H1 (cell line): Measurements from ENCODE around the gene SMAD1. TPM values are rescaled to one million over a fixed set of nuclear protein-coding genes. Genes with fewer than 3 reads are reported as not detected.

Source experiments
- CTCF ChIA-PET: fragments of 300-600 bp; sonication (Branson Sonifier 250); formaldehyde crosslinking; loops from one replicate; lab custom pipeline; 2021; ENCODE audit not compliant: partially characterized antibody; lab: Charles Lee
- POLR2A ChIA-PET: fragments of 300-600 bp; sonication (Branson Sonifier 250); formaldehyde crosslinking; loops from one replicate; lab custom pipeline; 2021; ENCODE audit warnings: inconsistent platforms; ENCODE audit not compliant: partially characterized antibody; lab: Charles Lee
- DNase-seq, 2 experiments: peaks; one replicate each; pipeline versions ENCODE4 v3.0.0 to v3.0.0-alpha.2; 2010 to 2022; ENCODE audit warnings: low spot score in 2 of 2, low read depth in 1 of 2, mixed read lengths in 1 of 2
- FAIRE-seq: peaks from 2 replicates; lab custom pipeline; 2011; peaks lifted over from hg19 to GRCh38; lab: Jason Lieb, UNC
- H2AFZ ChIP-seq: 2 replicates; pipeline ENCODE4 v1.8.1; 2012; ENCODE audit warnings: low read length, inconsistent platforms
- H2AK5ac ChIP-seq: 2 replicates; pipeline ENCODE4 v1.6.1; 2013; ENCODE audit warnings: low read depth, low read length
- H2BK120ac ChIP-seq: replicated peaks from 2 replicates; pipeline ENCODE3; 2013; ENCODE audit warnings: low read depth, low read length, inconsistent platforms
- H2BK12ac ChIP-seq: 2 replicates; pipeline ENCODE4 v1.6.1; 2013; ENCODE audit warnings: low read depth, low read length
- H2BK15ac ChIP-seq: 2 replicates; pipeline ENCODE4 v1.6.1; 2013; ENCODE audit warnings: low read length
- H2BK20ac ChIP-seq: 2 replicates; pipeline ENCODE4 v1.6.1; 2013; ENCODE audit warnings: low read length
- H2BK5ac ChIP-seq: 2 replicates; pipeline ENCODE4 v1.6.1; 2013; ENCODE audit warnings: low read depth, low read length
- H3K14ac ChIP-seq: 2 replicates; pipeline ENCODE4 v1.6.1; 2013; ENCODE audit warnings: inconsistent platforms; ENCODE audit not compliant: insufficient read length
- H3K18ac ChIP-seq: 2 replicates; pipeline ENCODE4 v1.6.1; 2013; ENCODE audit warnings: low read length; ENCODE audit errors: extremely low read depth
- H3K23ac ChIP-seq: 2 replicates; pipeline ENCODE4 v1.6.1; 2013; ENCODE audit warnings: inconsistent platforms; ENCODE audit not compliant: insufficient read length
- H3K23me2 ChIP-seq: 2 replicates; pipeline ENCODE4 v1.6.1; 2013; ENCODE audit warnings: low read depth, low read length
- H3K27ac ChIP-seq: 2 replicates; pipeline ENCODE4 v1.6.1; 2011; ENCODE audit warnings: low read depth, low read length, inconsistent platforms
- H3K27me3 ChIP-seq, 4 experiments: replicated peaks in 1 of 4; 1 replicate in 1 of 4; 2 replicates in 3 of 4; pipeline versions ENCODE4 v1.6.1 to v1.8.1; 2011 to 2013; ENCODE audit warnings: low read length in 3 of 4, mild to moderate bottlenecking in 3 of 4, inconsistent platforms in 2 of 4, mixed read lengths in 2 of 4, moderate library complexity in 1 of 4; ENCODE audit not compliant: control insufficient read depth in 3 of 4, insufficient read depth in 3 of 4; ENCODE audit errors: extremely low read depth in 1 of 4
- H3K36me3 ChIP-seq, 4 experiments: 2 replicates each; pipeline versions ENCODE4 v1.6.1 to v1.8.1; 2011 to 2013; ENCODE audit warnings: mild to moderate bottlenecking in 4 of 4, low read length in 3 of 4, moderate library complexity in 2 of 4, control low read depth in 1 of 4, inconsistent platforms in 1 of 4; ENCODE audit not compliant: insufficient read depth in 4 of 4, control insufficient read depth in 2 of 4
- H3K4ac ChIP-seq: replicated peaks from 2 replicates; pipeline ENCODE3; 2013; ENCODE audit warnings: low read length, low read depth, mixed read lengths, inconsistent platforms; ENCODE audit not compliant: insufficient read length
- H3K4me1 ChIP-seq, 4 experiments: replicated peaks in 1 of 4; 1 replicate in 1 of 4; 2 replicates in 3 of 4; pipeline versions ENCODE4 v1.6.1 to v1.8.1; 2011 to 2013; ENCODE audit warnings: low read length in 3 of 4, inconsistent platforms in 2 of 4, mixed read lengths in 1 of 4; ENCODE audit not compliant: insufficient read depth in 4 of 4, control insufficient read depth in 3 of 4
- H3K4me2 ChIP-seq, 2 experiments: 2 replicates each; pipeline versions ENCODE4 v1.6.1 to v1.8.1; 2011 to 2013; ENCODE audit warnings: low read depth in 2 of 2, low read length in 2 of 2, control low read depth in 1 of 2, inconsistent platforms in 1 of 2, mild to moderate bottlenecking in 1 of 2; ENCODE audit not compliant: insufficient read depth in 1 of 2
- H3K4me3 ChIP-seq, 4 experiments: fragments of 200-600, 300-600 bp in 1 of 4; sonication (generic), shearing (Covaris generic), sonication (Bioruptor Twin) in 1 of 4; 2 replicates each; pipeline versions ENCODE4 v1.5.1 to v1.8.1; 2011 to 2016; ENCODE audit warnings: low read length in 4 of 4, low read depth in 3 of 4, control low read depth in 2 of 4, inconsistent platforms in 2 of 4, mild to moderate bottlenecking in 2 of 4, mixed read lengths in 1 of 4, moderate library complexity in 1 of 4; ENCODE audit not compliant: insufficient read depth in 2 of 4; ENCODE audit errors: extremely low read depth in 1 of 4
- H3K56ac ChIP-seq: replicated peaks from 2 replicates; pipeline ENCODE3; 2013; ENCODE audit warnings: low read depth, mild to moderate bottlenecking, mixed read lengths, low read length, inconsistent platforms; ENCODE audit not compliant: insufficient read length
- H3K79me1 ChIP-seq: 2 replicates; pipeline ENCODE4 v1.6.1; 2013; ENCODE audit warnings: low read depth, low read length, control low read depth
- H3K79me2 ChIP-seq, 2 experiments: 2 replicates each; pipeline versions ENCODE4 v1.6.1 to v1.8.1; 2012 to 2013; ENCODE audit warnings: low read length in 2 of 2, mild to moderate bottlenecking in 2 of 2, inconsistent platforms in 1 of 2; ENCODE audit not compliant: insufficient read depth in 2 of 2, control insufficient read depth in 1 of 2
- H3K9ac ChIP-seq, 4 experiments: replicated peaks in 1 of 4; 1 replicate in 1 of 4; 2 replicates in 3 of 4; pipeline versions ENCODE4 v1.6.1 to v1.8.1; 2011 to 2013; ENCODE audit warnings: low read depth in 3 of 4, low read length in 3 of 4, control low read depth in 2 of 4, mild to moderate bottlenecking in 2 of 4, moderate library complexity in 2 of 4, inconsistent platforms in 1 of 4; ENCODE audit errors: extremely low read depth in 1 of 4
- H3K9me3 ChIP-seq, 2 experiments: 2 replicates each; pipeline versions ENCODE4 v1.6.1 to v1.8.1; 2012 to 2013; ENCODE audit warnings: mild to moderate bottlenecking in 2 of 2, moderate library complexity in 2 of 2, control low read depth in 1 of 2, inconsistent platforms in 1 of 2, low read depth in 1 of 2, low read length in 1 of 2, mixed read lengths in 1 of 2; ENCODE audit not compliant: insufficient read depth in 2 of 2
- H4K20me1 ChIP-seq, 2 experiments: replicated peaks in 1 of 2; 2 replicates each; pipeline versions ENCODE3 to v1.8.1; 2011 to 2013; ENCODE audit warnings: inconsistent platforms in 2 of 2, low read length in 2 of 2, mild to moderate bottlenecking in 1 of 2; ENCODE audit not compliant: insufficient read depth in 2 of 2, control insufficient read depth in 1 of 2
- H4K5ac ChIP-seq: 2 replicates; pipeline ENCODE4 v1.6.1; 2013; ENCODE audit warnings: low read length, low read depth, mixed read lengths, inconsistent platforms; ENCODE audit not compliant: insufficient read length
- H4K8ac ChIP-seq: 2 replicates; pipeline ENCODE4 v1.8.0; 2013; ENCODE audit warnings: mild to moderate bottlenecking, moderate library complexity, low read length, inconsistent platforms; ENCODE audit not compliant: insufficient read depth; ENCODE audit errors: extremely low read depth
- H4K91ac ChIP-seq: replicated peaks from 2 replicates; pipeline ENCODE3; 2013; ENCODE audit warnings: low read length, mixed read lengths, inconsistent platforms; ENCODE audit not compliant: insufficient read length
- BRCA1 ChIP-seq: IDR thresholded peaks from 2 replicates; pipeline ENCODE4 v1.6.1; 2012; ENCODE audit warnings: low read depth, low read length, improper control_type of control experiment
- CEBPB ChIP-seq: IDR thresholded peaks from 2 replicates; pipeline ENCODE4 v1.6.1; 2012; ENCODE audit warnings: low read depth, low read length
- CHD1 ChIP-seq: IDR thresholded peaks from 2 replicates; pipeline ENCODE4 v1.6.1; 2012; ENCODE audit warnings: low read depth, low read length, improper control_type of control experiment
- E2F6 ChIP-seq: IDR thresholded peaks from 2 replicates; pipeline ENCODE4 v1.6.1; 2012; ENCODE audit warnings: inconsistent platforms
- KDM5A ChIP-seq: fragments of 200-600 bp; IDR thresholded peaks from 2 replicates; pipeline ENCODE4 v1.7.1; 2012; ENCODE audit warnings: mild to moderate bottlenecking, low read length, inconsistent platforms, mixed read lengths
- MAFK ChIP-seq: IDR thresholded peaks from 2 replicates; pipeline ENCODE4 v1.6.1; 2012; ENCODE audit warnings: low read depth, mild to moderate bottlenecking, improper control_type of control experiment, low read length
- NRF1 ChIP-seq: IDR thresholded peaks from 2 replicates; pipeline ENCODE4 v1.6.1; 2011; ENCODE audit warnings: mild to moderate bottlenecking, low read depth, low read length, improper control_type of control experiment
- POLR2AphosphoS5 ChIP-seq: IDR thresholded peaks from 2 replicates; pipeline ENCODE4 v1.6.1; 2011; ENCODE audit warnings: low read depth, low read length
- RBBP5 ChIP-seq: IDR thresholded peaks from 2 replicates; pipeline ENCODE4 v1.7.1; 2012; ENCODE audit warnings: low read depth, mild to moderate bottlenecking, inconsistent platforms, low read length, moderate library complexity, borderline replicate concordance
- SIN3A ChIP-seq, 2 experiments: IDR thresholded peaks in 1 of 2; conservative IDR thresholded peaks in 1 of 2; 2 replicates each; pipeline ENCODE4 v1.6.1; 2011 to 2012; ENCODE audit warnings: low read length in 2 of 2, improper control_type of control experiment in 1 of 2, low read depth in 1 of 2, mild to moderate bottlenecking in 1 of 2
- SP2 ChIP-seq: IDR thresholded peaks from 2 replicates; pipeline ENCODE4 v1.6.1; 2012; ENCODE audit warnings: mild to moderate bottlenecking, low read length, inconsistent platforms
- TBP ChIP-seq: IDR thresholded peaks from 2 replicates; pipeline ENCODE4 v1.6.1; 2011; ENCODE audit warnings: low read depth, low read length, improper control_type of control experiment
- WGBS, 2 experiments: shearing (Covaris generic) in 1 of 2; methylation state at CpG; one replicate each; pipeline versions ENCODE4 v1.1.6 to v1.1.7; 2013 to 2015; ENCODE audit warnings: low lambda C conversion rate in 2 of 2, mixed read lengths in 2 of 2, inconsistent platforms in 1 of 2, low coverage in 1 of 2, missing lambda C conversion rate in 1 of 2; ENCODE audit not compliant: insufficient replicate concordance in 2 of 2, insufficient coverage in 1 of 2, insufficient read length in 1 of 2; ENCODE audit errors: extremely low coverage in 1 of 2, missing lambda C conversion rate in 1 of 2; 5-methylcytosine and 5-hydroxymethylcytosine counted together
- polyA plus RNA-seq, 7 experiments: library from polyadenylated mRNA; depleted of rRNA in 3 of 7; stranded (reverse) in 5 of 7; unstranded in 2 of 7; fragments of >200 nt in 5 of 7; fragments of 200-250 nt in 2 of 7; gene quantifications; 1 replicate in 5 of 7; 2 replicates in 1 of 7; 4 replicates in 1 of 7; pipeline versions ENCODE4 v1.2.1 to v1.2.3, GENCODE V29; 2011 to 2013; ENCODE audit warnings: missing spikeins in 2 of 7, mixed read lengths in 2 of 7
- total RNA-seq: library from RNA; stranded (reverse); fragmentation: NEBNext Ultra II Directional; extraction: Animal tissue kit (Norgen Biotek cat#: 25700); gene quantifications from 2 replicates; pipeline ENCODE4 v1.2.1, GENCODE V29; 2021
- TF ChIP-seq, protein P1 (sequence below): IDR thresholded peaks from 2 replicates; pipeline ENCODE4 v1.6.1; 2011; ENCODE audit warnings: low read depth, mild to moderate bottlenecking, low read length; ENCODE audit not compliant: insufficient read depth

SMAD1 gene
- total and polyA plus RNA-seq, 2 of the 8 experiments (the other 6 are each of a cell fraction or from before 2014, with no cell fraction given), result 22.6 to 25.3 TPM

DNA sequence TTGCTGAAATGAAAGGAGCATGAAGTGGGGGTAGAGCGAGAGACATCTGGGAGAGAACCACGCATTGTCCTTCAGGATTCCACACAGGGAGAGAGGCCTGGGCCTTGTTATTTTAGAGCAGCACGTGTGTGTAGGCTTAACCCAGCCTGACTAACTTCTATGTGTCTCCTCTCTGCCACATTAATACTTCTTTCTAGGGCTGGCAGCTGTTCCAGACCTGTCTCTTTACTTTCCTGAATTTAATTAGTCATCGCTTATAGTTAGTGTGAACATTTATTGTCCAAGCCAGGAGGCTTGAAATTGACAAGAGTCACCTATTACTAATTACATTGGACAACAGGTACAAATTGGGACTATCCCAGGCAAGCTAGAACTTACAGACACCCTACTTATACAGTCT lies 51.3 kb downstream of the SMAD1 start:
- WGBS, 2 experiments, result 75% methylated on average over 4 of the region's 4 CpGs; no CpG with 5 or more reads in 1 of the 2 experiments
- no peak overlapping the region for H2BK12ac ChIP-seq
- H3K27ac ChIP-seq, result no peak overlapping the region
- no peak overlapping the region for H2AK5ac ChIP-seq
- H4K5ac ChIP-seq, result no peak overlapping the region
- H4K8ac ChIP-seq, result no peak overlapping the region
- H4K20me1 ChIP-seq, result no peaks in the 10 kb centered on the region
- H3K9ac ChIP-seq, result no peak overlapping the region
- no peaks in the 10 kb centered on the region for H3K9me3 ChIP-seq
- H3K23me2 ChIP-seq, result no peaks in the 10 kb centered on the region
- no peak overlapping the region for H3K18ac ChIP-seq
- H3K79me2 ChIP-seq, result 0 out of 4 replicates have a peak, but pooled peaks cover 0 to 2% of the 10 kb centered on the region in 2 experiments
- H3K36me3 ChIP-seq, result no peaks in the 10 kb centered on the region
- H2AFZ ChIP-seq, result no peak overlapping the region
- peaks cover 0 to 6% (median 0%) of the 10 kb centered on the region in 4 experiments; a peak in 1 of 7 replicates for H3K4me1 ChIP-seq
- no peak overlapping the region for H2BK120ac ChIP-seq
- no peak overlapping the region for H3K14ac ChIP-seq
- ChIA-PET CTCF (interaction anchor here (1.4 kb wide), 1 partner anchor 24 kb away, joined by 3 read pairs; no protein-coding TSS in a partner anchor), POLR2A (no interaction called here)
- H3K27me3 ChIP-seq, result no peaks in the 10 kb centered on the region
- no peak for DNase-seq
- H2BK15ac ChIP-seq, result no peak overlapping the region
- no peak for TF ChIP-seq NRF1
- TF ChIP-seq RBBP5, result no peak
- TF ChIP-seq CEBPB, result no peak
- no peak for TF ChIP-seq KDM5A
- no peak for TF ChIP-seq SIN3A (conservative IDR thresholded peaks at IDR 0.05 in 1 of 2, IDR thresholded peaks at IDR 0.05 in 1 of 2; ENCODE audit: low read depth in 1 of 2, low read length in 2 of 2)
- TF ChIP-seq SP2, result no peak
- no peak for TF ChIP-seq CHD1
- TF ChIP-seq, protein P1, sequence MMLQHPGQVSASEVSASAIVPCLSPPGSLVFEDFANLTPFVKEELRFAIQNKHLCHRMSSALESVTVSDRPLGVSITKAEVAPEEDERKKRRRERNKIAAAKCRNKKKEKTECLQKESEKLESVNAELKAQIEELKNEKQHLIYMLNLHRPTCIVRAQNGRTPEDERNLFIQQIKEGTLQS, result no peak
- no peak for TF ChIP-seq TBP
- no peak for TF ChIP-seq POLR2AphosphoS5
- no peak for TF ChIP-seq E2F6
- no peak for TF ChIP-seq MAFK
- TF ChIP-seq BRCA1, result no peak
- H3K4ac ChIP-seq, result no peak overlapping the region
- no peak overlapping the region for H4K91ac ChIP-seq
- no peak overlapping the region for H2BK5ac ChIP-seq
- FAIRE-seq, result no peak
- H3K79me1 ChIP-seq, result no peaks in the 10 kb centered on the region
- H3K23ac ChIP-seq, result no peak overlapping the region
- no peak overlapping the region for H3K4me2 ChIP-seq
- no peak overlapping the region for H3K56ac ChIP-seq
- no peak overlapping the region for H3K4me3 ChIP-seq
- H2BK20ac ChIP-seq, result no peak overlapping the region
